GF-D8 (cell line): ENCODE data around the gene RAB40B.

Source experiments
- DNase-seq: peaks from one replicate; lab custom pipeline; 2025; lab: John Stamatoyannopoulos, UW

Gene RAB40B

GRCh38 chr17:82615084-82616020, 83.1 kb downstream of the RAB40B start:
- DNase-seq: no peak

GRCh38 chr17:82614095-82614631, 84.3 kb downstream of the RAB40B start:
- DNase-seq: no peak

GRCh38 chr17:82613283-82614094, 85.0 kb downstream of the RAB40B start:
- DNase-seq: no peak

GRCh38 chr17:82611140-82612058, 87.1 kb downstream of the RAB40B start:
- no peak for DNase-seq

GRCh38 chr17:82609655-82610054, 88.8 kb downstream of the RAB40B start:
- no peak for DNase-seq

- no peak for DNase-seq
Measured at GRCh38 chr17:82608816-82609215, 89.7 kb downstream of the RAB40B start.

DNA sequence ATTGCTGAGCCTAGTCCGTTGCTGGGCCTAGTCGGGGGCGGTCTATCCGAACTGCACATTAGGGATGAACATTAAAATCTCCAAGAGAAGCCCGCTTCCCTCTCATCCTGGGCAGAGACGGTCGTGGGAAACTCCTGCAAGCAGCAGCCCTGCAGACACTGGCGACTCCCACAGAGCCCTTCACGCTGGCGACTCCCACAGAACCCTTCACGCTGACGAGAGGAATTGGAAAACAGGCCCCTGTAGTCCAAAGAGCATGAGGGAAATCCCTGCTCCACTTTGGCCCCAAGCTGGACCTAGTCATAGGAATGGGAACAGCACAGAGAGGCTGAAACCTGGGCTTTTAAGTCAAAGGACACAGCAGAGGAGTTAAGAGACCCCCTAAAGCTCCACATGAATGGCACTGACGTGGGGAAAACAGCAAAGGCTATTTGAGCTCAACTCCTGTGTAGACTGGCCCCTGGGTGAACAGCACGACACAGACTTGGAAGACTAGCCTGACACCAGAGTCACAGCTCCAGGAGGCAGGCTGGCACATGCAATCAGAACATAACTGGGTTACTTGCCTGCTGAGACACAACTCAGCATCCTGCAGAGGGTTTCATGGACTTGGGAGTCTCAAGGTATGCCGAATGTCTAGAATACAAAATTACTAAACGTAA, 92.4 kb downstream of the RAB40B start:
- DNase-seq: no peak
